ENCODE measurements around the gene DYSF.

DYSF gene

GRCh38 chr2:71611247-71611646 lies 157.9 kb downstream of the DYSF start:
- DNase-seq (ENCODE audit: low read depth in 4 of 4, low spot score in 1 of 4): no peak

- DNase-seq (ENCODE audit: low read depth in 4 of 4, low spot score in 1 of 4): no peak
These were observed 158.6 kb downstream of the DYSF start for GRCh38 chr2:71611781-71612527.

DNA sequence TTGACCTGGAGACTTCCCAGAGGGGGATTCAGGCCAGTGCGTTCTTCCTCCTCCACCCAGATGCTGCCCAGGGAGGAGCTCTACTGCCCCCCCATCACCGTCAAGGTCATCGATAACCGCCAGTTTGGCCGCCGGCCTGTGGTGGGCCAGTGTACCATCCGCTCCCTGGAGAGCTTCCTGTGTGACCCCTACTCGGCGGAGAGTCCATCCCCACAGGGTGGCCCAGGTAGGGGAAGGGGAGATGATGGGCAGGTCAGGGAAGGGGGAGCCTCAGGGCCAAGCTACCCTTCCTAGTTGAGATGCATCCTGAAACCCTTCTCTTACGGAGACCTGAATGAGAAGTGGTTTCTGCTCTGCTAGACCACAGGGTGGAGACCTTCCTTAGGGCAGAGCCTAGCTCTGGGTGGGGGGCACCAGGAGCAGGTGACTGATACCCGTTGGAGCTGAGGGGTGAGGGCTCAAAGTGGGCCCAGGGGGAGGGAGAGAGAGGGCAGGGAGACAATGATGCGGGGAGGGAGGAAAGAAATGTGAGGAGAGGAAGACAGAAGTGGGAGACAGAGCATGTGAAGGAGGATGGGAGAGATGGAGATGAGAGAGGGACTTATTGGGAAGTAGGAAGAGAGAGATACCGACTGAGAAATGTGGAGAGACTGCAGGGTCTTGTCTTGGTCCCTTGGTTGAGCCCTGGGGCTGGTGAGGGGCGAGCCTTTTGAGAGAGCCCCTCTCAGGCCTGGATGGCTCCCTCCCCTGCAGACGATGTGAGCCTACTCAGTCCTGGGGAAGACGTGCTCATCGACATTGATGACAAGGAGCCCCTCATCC lies 159.4 kb downstream of the DYSF start:
- no peak for DNase-seq (ENCODE audit: low read depth in 4 of 4, low spot score in 1 of 4)

DNA sequence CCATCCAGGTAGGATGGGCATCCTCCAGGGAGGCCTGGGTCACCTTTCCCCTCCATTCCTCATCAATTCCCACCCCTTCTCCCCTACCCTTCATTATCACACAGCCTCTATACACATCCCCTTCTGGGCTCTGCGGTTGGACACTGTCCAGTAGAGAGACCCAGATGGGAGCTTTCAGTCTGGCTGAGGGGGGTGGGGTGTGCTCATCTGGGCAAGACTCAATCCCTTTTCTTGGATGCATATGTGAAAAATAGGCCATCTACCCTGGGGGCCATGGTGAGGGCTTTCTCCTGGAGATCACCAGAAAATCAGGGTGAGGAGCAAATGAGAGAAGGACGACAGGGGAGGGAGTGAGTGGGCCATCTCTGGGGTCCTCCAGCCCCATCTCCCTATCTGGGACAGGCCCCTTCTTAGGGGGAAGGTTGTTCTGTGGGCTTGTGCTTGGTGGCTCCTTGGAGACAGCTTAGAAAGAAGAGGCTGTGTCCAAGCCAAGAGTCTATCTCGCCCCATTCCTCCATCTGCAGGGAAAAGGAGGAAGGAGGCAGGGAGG lies 160.1 kb downstream of the DYSF start:
- DNase-seq (ENCODE audit: low read depth in 4 of 4, low spot score in 1 of 4): no peak

DNA sequence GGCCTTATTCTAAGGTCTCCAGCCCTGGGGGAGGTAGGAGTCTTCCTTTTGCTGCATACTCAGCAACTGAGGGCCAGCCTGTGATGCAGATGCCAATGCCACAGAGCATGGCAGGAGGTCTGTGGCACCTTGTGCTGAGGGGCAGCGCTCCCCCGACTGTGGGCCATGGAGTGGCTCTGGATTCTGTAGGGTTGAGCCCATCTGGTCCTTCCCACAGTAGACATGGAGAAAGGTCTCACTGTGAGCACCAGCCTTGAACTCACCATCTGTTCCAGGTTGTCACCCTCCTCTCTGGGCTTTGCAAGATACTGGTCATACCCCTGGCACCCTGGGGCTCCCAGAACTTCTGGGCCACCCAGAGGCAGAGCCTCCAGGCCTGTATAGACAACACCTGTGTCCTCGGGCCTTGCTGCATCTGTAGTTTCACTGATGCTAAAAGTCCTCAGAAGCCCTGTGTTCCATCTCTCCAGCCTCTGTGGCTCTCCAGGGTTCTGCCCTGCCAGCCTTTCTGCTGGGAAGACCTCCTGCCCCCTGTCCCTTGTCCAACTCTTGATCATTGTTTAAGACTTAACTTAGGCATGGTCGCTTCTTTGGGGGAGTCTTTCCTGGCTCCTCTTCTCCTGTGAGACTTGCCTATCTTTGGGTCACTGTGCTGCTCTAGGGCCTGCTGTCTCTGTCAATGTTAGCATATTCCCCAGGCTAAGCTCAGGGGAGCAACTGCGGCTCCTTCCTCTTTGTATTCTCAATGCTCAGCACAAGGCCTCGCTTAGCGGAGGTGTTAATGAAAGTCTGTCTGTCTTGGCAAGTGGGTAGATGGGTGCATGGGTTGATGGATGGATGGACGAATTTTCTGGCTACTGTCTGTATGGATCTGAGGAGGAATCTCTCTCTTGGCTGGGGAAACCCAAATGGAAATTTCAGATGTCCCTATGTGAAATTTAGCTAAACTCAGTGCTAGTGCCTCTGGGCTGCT lies 160.9 kb downstream of the DYSF start:
- no peak for DNase-seq (ENCODE audit: low read depth in 4 of 4, low spot score in 1 of 4)

DNA sequence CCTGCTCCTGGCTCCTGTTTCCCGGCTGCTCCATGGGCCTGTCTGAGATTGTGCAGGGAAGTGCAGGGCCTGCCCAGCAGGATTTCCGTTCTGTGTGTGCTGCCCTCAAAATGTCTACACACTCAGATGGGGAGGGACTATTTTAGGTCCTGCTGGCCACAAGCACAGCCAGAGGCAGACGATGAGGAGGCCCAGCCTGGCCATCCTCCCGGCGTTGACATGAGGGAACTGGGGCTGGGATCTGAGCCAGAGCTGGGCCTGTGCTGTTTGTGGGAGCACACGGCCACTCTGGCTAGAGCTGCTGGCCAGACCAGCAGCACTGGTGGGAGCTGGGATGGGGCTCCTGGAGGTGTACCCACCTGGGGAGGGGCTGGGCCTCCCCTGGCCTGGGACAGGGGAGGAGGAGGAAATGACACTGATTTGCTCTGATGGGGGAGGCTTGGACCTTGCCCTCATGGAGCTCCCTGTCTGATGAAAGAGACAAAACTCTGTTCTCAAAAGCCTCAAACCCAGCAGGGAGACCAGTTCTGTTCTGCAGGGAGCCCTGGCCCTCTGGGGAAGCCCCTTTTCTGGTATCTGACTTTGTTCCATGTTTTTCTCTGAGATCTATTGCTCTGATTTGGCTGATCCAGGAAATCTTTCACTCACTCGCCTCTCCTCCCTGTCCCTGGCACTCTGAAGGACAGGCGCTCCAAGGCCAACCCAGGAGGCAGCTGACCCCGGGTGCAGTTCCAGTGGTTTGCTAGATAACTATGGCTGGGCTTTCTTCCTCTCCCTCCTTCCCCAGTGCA lies 161.8 kb downstream of the DYSF start:
- DNase-seq (ENCODE audit: low read depth in 4 of 4, low spot score in 1 of 4): no peak

DNA sequence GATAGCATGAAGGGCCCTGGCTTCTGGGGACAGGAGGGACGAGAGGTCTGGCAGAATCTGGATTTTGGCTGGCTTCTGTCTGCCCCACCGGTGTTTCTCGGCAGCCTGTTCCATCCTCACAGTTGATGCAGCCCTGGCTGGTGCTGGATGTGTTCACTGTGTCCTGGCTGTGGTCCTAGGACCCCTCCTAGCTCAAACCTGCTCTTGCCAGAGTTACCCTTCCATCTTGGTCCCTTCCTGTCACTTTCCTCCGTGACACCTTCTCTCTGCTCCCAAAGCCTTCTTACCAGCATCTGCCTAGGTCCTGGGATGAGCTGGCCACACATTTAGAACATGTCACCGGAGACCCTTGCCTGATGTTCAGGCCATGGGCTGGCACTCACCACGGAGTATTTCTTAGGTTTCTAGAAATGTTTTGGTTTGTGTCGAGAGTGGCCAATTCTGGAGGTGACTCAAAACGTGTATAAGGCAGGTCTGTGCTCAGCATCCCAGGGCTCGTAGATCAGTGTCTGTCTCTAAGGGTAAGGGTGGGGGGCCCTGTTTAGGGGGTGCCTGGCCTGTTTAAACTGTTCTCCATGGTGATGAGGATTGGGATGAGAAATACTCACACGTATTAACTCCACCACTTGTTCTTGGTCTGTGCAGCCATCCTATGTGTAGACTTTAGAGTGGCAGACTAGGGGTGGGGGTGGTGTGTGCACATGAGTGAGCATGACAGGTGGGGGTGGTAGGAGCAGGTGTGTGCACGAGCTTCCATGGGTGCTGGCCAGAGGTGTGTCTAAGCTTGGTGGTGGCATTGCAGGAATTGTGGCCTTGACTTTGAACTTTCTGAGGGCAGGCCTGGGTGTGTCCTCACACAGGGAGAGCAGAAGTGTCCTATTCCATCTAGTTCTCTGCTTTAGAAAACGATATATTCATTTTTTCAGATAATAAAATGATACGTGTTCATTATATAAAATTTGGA lies 162.7 kb downstream of the DYSF start:
- no peak for DNase-seq (ENCODE audit: low read depth in 4 of 4, low spot score in 1 of 4)

DNA sequence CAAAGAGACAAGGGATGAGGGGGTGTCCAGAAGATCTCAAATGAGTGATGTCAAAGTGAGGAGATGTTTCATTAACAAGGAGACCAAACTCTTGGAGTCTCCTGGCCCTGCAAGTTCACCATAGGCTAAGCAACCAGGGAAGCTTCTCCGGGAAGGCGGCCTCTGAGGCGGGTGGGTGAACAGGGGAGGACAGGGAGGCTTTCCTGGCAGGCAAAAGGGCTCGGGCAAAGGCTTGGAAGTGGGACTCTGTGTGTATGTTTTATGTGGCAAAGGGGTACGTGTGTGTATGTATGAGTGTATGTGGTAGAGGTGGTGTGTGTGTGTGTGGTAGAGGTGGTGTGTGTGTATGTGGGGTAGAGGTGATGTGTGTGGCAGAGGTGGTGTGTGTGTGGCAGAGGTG lies 163.9 kb downstream of the DYSF start:
- no peak for DNase-seq (ENCODE audit: low read depth in 4 of 4, low spot score in 1 of 4)

DNA sequence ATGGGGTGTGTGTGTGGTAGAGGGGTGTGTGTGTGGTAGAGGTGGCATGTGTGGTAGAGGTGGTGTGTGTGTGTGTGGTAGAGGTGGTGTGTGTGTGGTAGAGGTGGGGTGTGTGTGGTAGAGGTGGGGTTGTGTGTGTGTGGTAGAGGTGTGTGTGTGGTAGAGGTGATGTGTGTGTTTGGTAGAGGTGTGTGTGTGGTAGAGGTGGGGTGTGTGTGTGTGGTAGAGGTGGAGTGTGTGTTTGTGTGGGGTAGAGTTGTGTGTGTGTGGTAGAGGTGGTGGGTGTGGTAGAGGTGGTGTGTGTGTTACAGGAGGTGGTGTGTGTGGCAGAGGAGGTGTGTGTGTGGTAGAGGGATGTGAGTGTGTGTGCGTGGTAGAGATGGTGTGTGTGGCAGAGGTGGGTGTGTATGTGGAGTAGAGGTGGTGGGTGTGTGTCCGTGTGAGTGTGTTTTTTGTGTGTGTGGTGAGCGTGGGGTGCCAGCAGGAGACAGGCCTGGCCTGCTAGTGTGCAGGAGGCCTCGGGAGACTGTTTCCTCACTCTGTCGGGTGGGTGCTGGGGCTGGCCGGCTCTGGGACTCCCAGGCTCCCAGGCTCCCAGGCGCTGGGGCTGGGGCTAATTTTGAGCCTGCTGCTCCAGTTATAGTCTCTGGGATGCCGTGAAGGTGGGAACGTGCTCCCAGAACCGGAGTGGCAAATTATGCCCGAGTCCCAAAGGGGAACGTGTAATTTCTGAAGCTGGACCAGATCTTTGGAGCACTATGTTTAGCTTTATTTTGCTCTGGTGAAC lies 165.2 kb downstream of the DYSF start:
- no peak for DNase-seq (ENCODE audit: low read depth in 4 of 4, low spot score in 1 of 4)

GRCh38 chr2:71619230-71619741 lies 165.9 kb downstream of the DYSF start:
- DNase-seq (ENCODE audit: low read depth in 4 of 4, low spot score in 1 of 4): no peak

GRCh38 chr2:71620116-71620515 lies 166.8 kb downstream of the DYSF start:
- no peak for DNase-seq (ENCODE audit: low read depth in 4 of 4, low spot score in 1 of 4)

DNA sequence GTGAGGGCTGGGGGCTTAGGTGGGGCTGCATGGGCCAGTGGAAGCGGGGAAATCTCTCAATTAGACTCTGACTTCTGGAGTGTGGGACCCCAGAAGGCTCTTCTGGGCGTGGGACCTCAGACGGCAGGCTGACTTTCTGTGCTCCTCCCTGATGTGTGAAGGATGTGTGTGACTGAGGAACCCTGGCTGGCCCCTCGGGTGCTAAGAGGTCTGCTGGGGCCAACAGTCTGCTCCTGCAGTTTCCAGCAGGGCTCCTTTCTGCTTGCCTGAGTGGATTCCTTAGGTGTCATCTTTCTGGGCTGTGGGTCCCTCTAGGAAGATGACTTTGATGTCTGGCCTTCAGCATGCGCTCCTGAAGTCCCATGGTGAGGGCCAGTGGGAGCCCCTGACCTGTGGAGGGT lies 167.5 kb downstream of the DYSF start:
- DNase-seq (ENCODE audit: low read depth in 4 of 4, low spot score in 1 of 4): no peak

GRCh38 chr2:71629273-71629672 lies 175.9 kb downstream of the DYSF start:
- no peak for DNase-seq (ENCODE audit: low read depth in 4 of 4, low spot score in 1 of 4)

DNA sequence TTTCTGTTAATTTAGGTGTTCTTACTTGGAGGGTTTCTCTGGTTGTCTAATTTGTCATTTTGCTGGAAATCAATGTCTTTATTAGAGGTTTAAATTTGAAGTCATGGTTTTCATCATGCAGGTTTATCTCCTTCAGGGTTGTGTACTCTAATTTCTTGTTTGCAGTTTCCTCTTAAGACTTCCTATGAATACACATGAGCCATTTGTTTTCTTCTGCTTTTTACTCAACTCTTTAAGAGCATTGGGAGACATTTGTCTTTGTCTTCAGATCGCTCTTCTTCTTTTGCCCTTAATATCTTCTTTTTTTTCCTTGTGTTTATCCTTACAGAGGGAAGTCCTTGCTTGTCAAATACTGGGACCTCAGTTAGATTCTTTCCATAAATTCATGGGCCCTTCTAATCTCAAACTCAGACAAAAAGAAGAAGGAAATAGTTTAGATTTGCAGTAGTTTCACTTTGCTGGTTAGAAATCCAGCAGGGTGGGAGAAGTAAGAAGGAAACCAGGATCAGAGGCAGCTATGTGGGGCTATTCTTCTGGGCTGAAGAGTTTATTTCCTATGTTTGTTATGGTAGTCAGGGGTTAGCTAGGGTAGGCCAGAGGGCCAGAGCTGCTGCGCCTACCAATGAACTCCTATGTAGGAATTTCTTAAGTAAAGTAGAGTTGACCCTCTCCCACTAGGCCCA lies 176.6 kb downstream of the DYSF start:
- no peak for DNase-seq (ENCODE audit: low read depth in 4 of 4, low spot score in 1 of 4)

DNA sequence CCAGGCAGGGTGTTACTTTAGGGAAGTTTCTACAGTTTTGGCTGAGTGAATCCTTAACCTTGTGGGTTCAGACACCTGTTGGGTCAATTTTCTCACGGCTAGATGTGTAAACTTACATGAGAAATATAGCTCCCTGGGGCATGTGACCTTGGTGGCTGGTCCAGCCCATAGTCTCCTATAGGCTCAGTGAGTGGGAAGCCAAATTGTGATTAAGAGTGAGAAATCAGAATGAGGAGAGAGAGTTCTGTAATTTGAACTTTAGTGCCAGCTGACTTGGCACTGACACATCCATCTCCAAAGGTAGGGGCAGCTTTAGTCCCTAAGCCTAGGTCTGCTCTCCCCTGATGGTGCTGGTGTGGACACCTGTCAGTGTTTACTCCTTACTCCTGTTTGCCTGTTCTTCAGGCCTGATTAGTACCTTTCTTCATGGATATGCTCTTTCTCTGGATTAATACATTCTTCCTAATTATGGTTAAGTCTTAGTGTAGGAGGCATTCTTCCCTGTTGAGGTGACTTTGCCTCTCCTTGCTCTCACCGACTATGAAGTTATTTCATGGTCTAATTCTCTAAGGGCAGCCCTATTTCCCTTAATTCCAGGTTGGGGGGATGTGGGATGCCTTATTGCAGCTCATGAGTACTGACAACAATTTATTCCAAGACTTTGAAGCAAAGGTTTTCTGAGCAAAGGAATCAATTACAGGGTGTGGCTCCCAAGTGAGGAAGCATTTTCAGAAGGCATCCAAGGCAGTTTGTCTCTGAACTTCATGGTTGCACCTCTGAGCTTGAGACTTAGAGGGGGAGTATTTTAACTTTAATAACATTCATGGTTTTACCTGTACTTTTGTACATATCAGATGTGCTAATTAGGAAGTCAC lies 177.3 kb downstream of the DYSF start:
- DNase-seq (ENCODE audit: low read depth in 4 of 4, low spot score in 1 of 4): no peak

GRCh38 chr2:71631411-71631931 lies 178.1 kb downstream of the DYSF start:
- no peak for DNase-seq (ENCODE audit: low read depth in 4 of 4, low spot score in 1 of 4)
